Measurements from ENCODE around the gene DNAJB6. TPM values are rescaled to one million over a fixed set of nuclear protein-coding genes. Genes with fewer than 3 reads are reported as not detected.
A peak's percentile ranks its signal among the peaks of the same experiment; 100 is the strongest.

The DNAJB6 gene
- 100 to 1,000 TPM in 1 of 3 donors, 10 to 100 TPM in 2; 71.2 to 165 (median 75.0) TPM for total RNA-seq
- long read RNA-seq, donor 1, full-length matches to known transcripts: 218 of 245 reads
- long read RNA-seq, donor 1, partial matches to known transcripts: 10 of 245 reads
- long read RNA-seq, donor 1, other reads (novel, unspliced or antisense): 17 of 245 reads
- long read RNA-seq, donor 2, transcript DNAJB6-204 (8 exons, 1,609 nt): major isoform, 30 of 59 reads
- long read RNA-seq, donor 2, transcript DNAJB6-201 (10 exons, 2,527 nt): minor isoform, 22 of 59 reads
- long read RNA-seq, donor 2, partial matches to known transcripts: 3 of 59 reads
- long read RNA-seq, donor 2, other reads (novel, unspliced or antisense): 3 of 59 reads

- Histone ChIP-seq H3K36me3 (ENCODE audit: low read depth) (no peaks in the 10 kb centered on the region), H3K4me1 (ENCODE audit: low read depth) (peaks cover 29% of the 10 kb centered on the region), H3K4me3 (peak within 1 kb of the TSS; percentile 61), H3K9me3 (no peaks in the 10 kb centered on the region)
- ATAC-seq: peak; percentile 90
- peak; percentile 94 to 96 (median 95) for DNase-seq
- intact Hi-C loops (cut with DNase I, micrococcal nuclease): no loop called here
- TF ChIP-seq, protein P1, sequence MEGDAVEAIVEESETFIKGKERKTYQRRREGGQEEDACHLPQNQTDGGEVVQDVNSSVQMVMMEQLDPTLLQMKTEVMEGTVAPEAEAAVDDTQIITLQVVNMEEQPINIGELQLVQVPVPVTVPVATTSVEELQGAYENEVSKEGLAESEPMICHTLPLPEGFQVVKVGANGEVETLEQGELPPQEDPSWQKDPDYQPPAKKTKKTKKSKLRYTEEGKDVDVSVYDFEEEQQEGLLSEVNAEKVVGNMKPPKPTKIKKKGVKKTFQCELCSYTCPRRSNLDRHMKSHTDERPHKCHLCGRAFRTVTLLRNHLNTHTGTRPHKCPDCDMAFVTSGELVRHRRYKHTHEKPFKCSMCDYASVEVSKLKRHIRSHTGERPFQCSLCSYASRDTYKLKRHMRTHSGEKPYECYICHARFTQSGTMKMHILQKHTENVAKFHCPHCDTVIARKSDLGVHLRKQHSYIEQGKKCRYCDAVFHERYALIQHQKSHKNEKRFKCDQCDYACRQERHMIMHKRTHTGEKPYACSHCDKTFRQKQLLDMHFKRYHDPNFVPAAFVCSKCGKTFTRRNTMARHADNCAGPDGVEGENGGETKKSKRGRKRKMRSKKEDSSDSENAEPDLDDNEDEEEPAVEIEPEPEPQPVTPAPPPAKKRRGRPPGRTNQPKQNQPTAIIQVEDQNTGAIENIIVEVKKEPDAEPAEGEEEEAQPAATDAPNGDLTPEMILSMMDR (IDR thresholded peaks at IDR 0.05): no peak
These were observed at the start of gene DNAJB6 for GRCh38 chr7:157336383-157337315. DNAJB6 (plus strand) TSS chr7:157337004; CDS start chr7:157358573, 21,569 bp downstream.

GRCh38 chr7:157291404-157292080 lies 45.3 kb upstream of the DNAJB6 start:
- ATAC-seq: no peak
- Histone ChIP-seq H3K36me3 (ENCODE audit: low read depth) (no peaks in the 10 kb centered on the region), H3K4me1 (ENCODE audit: low read depth) (peaks cover 25% of the 10 kb centered on the region), H3K9me3 (no peaks in the 10 kb centered on the region), H3K4me3 (no peak overlapping the region)
- intact Hi-C loops (cut with DNase I, micrococcal nuclease): no loop called here
- TF ChIP-seq, protein P1 (IDR thresholded peaks at IDR 0.05): no peak
- peak in 1 of 3 donors; percentile 43 for DNase-seq

DNA sequence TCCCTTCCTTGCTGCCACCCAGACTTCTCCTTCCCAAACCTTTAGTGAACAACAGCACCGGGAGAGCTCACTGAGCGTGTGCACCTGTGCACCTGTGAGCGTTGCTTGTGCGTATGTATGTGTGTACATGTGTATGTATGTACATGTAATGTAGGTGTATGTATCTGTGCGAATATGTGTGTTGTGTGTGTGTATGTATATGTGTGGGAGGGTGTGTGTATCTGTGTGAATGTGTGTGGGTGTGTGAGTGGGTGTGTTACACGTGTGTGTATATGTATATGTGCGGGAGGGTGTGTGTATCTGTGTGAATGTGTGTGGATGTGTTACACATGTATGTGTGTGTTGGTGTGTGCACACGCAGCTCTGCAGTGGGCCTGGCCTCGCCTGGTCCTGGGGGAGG lies 44.5 kb upstream of the DNAJB6 start:
- TF ChIP-seq, protein P1 (IDR thresholded peaks at IDR 0.05): no peak
- intact Hi-C loops (cut with DNase I, micrococcal nuclease): no loop called here
- ATAC-seq (no peak), DNase-seq (no peak)
- H3K36me3 ChIP-seq (ENCODE audit: low read depth): no peaks in the 10 kb centered on the region
- no peaks in the 10 kb centered on the region for H3K9me3 ChIP-seq
- H3K4me1 ChIP-seq (ENCODE audit: low read depth): peaks cover 25% of the 10 kb centered on the region
- no peak overlapping the region for H3K4me3 ChIP-seq

GRCh38 chr7:157292770-157293412 lies 43.9 kb upstream of the DNAJB6 start:
- TF ChIP-seq, protein P1 (IDR thresholded peaks at IDR 0.05): no peak
- peak; percentile 75 to 88 (median 86) for DNase-seq
- intact Hi-C loops (cut with DNase I, micrococcal nuclease): no loop called here
- H3K36me3 ChIP-seq (ENCODE audit: low read depth): no peaks in the 10 kb centered on the region
- ATAC-seq: peak; percentile 71
- H3K4me3 ChIP-seq: no peak overlapping the region
- peaks cover 25% of the 10 kb centered on the region for H3K4me1 ChIP-seq (ENCODE audit: low read depth)
- H3K9me3 ChIP-seq: no peaks in the 10 kb centered on the region

- Histone ChIP-seq H3K4me3 (no peak overlapping the region), H3K36me3 (ENCODE audit: low read depth) (no peaks in the 10 kb centered on the region), H3K4me1 (ENCODE audit: low read depth) (peaks cover 25% of the 10 kb centered on the region), H3K9me3 (no peaks in the 10 kb centered on the region)
- no peak for DNase-seq
- ATAC-seq: no peak
- intact Hi-C loops (cut with DNase I, micrococcal nuclease): no loop called here
- TF ChIP-seq, protein P1 (IDR thresholded peaks at IDR 0.05): no peak
These were observed 43.4 kb upstream of the DNAJB6 start for GRCh38 chr7:157293413-157293788.
